SK-N-MC (cell line): ENCODE measurements around the gene DNAH17.

Experiments used
- DNase-seq: peaks from one replicate; pipeline ENCODE4 v3.0.0-alpha.2; 2011; ENCODE audit warnings: low read depth, low spot score
- H3K27ac ChIP-seq: fragments of 200-600 bp; sonication (generic); 2 replicates; pipeline ENCODE4 v1.5.1; 2016; ENCODE audit warnings: mixed run types
- H3K36me3 ChIP-seq: fragments of 200-600 bp; sonication (generic); 2 replicates; pipeline ENCODE4 v1.6.1; 2017; ENCODE audit warnings: antibody characterized with exemption, low read length, mixed read lengths; ENCODE audit not compliant: insufficient read depth
- H3K4me3 ChIP-seq: fragments of 200-600 bp; sonication (generic); 2 replicates; pipeline ENCODE4 v1.5.1; 2016
- H3K9ac ChIP-seq: fragments of 200-600 bp; sonication (generic); 2 replicates; pipeline ENCODE4 v1.8.0; 2017; ENCODE audit warnings: mixed run types, mixed read lengths; ENCODE audit not compliant: insufficient read length
- H3K9me3 ChIP-seq: fragments of 200-600 bp; sonication (generic); 2 replicates; pipeline ENCODE4 v1.6.1; 2017; ENCODE audit warnings: low read depth, mild to moderate bottlenecking, antibody characterized with exemption, low read length, moderate library complexity, mixed read lengths
- EZH2 ChIP-seq: fragments of 200-600 bp; sonication (generic); IDR thresholded peaks from one replicate; pipeline ENCODE4 v1.6.1; 2017; ENCODE audit warnings: antibody characterized with exemption
- FOXP2 ChIP-seq: optimal IDR thresholded peaks from 2 replicates; pipeline ENCODE3; 2011; ENCODE audit warnings: mild to moderate bottlenecking, moderate library complexity; ENCODE audit not compliant: insufficient read depth; ENCODE audit errors: extremely low read length, control extremely low read depth
- POLR2AphosphoS5 ChIP-seq: IDR thresholded peaks from 2 replicates; pipeline ENCODE4 v1.6.1; 2012; ENCODE audit warnings: mild to moderate bottlenecking, low read depth, low read length, borderline replicate concordance

The DNAH17 gene

GRCh38 chr17:78446833-78447232, 130.4 kb downstream of the DNAH17 start:
- Histone ChIP-seq H3K27ac (no peak overlapping the region), H3K4me3 (no peak overlapping the region), H3K9me3 (no peaks in the 10 kb centered on the region), H3K36me3 (no peaks in the 10 kb centered on the region), H3K9ac (no peak overlapping the region)
- TF ChIP-seq FOXP2, result no peak
- TF ChIP-seq EZH2, result no peak
- no peak for TF ChIP-seq POLR2AphosphoS5
- no peak for DNase-seq

- H3K27ac ChIP-seq, result no peak overlapping the region
- no peak overlapping the region for H3K9ac ChIP-seq
- DNase-seq, result no peak
- no peak for TF ChIP-seq POLR2AphosphoS5
- TF ChIP-seq FOXP2, result no peak
- TF ChIP-seq EZH2, result no peak
- no peaks in the 10 kb centered on the region for H3K36me3 ChIP-seq
- H3K4me3 ChIP-seq, result no peak overlapping the region
- no peaks in the 10 kb centered on the region for H3K9me3 ChIP-seq
Measured at GRCh38 chr17:78444392-78444791, 132.8 kb downstream of the DNAH17 start.

GRCh38 chr17:78442648-78443218, 134.5 kb downstream of the DNAH17 start:
- DNase-seq, result no peak
- Histone ChIP-seq H3K27ac (no peak overlapping the region), H3K9me3 (no peaks in the 10 kb centered on the region), H3K4me3 (no peak overlapping the region), H3K36me3 (no peaks in the 10 kb centered on the region), H3K9ac (no peak overlapping the region)
- TF ChIP-seq FOXP2 (no peak), EZH2 (no peak), POLR2AphosphoS5 (no peak)

GRCh38 chr17:78441271-78441971, 135.8 kb downstream of the DNAH17 start:
- H3K4me3 ChIP-seq, result no peak overlapping the region
- no peak overlapping the region for H3K9ac ChIP-seq
- DNase-seq, result no peak
- H3K36me3 ChIP-seq, result no peaks in the 10 kb centered on the region
- TF ChIP-seq POLR2AphosphoS5 (no peak), EZH2 (no peak), FOXP2 (no peak)
- no peak overlapping the region for H3K27ac ChIP-seq
- no peaks in the 10 kb centered on the region for H3K9me3 ChIP-seq

- Histone ChIP-seq H3K27ac (no peak overlapping the region), H3K4me3 (no peak overlapping the region), H3K9ac (no peak overlapping the region), H3K9me3 (no peaks in the 10 kb centered on the region), H3K36me3 (no peaks in the 10 kb centered on the region)
- TF ChIP-seq EZH2 (no peak), FOXP2 (no peak), POLR2AphosphoS5 (no peak)
- no peak for DNase-seq
Measured at GRCh38 chr17:78438694-78439325, 138.4 kb downstream of the DNAH17 start.

GRCh38 chr17:78438271-78438691, 138.9 kb downstream of the DNAH17 start:
- H3K9me3 ChIP-seq, result no peaks in the 10 kb centered on the region
- H3K9ac ChIP-seq, result no peak overlapping the region
- no peak overlapping the region for H3K27ac ChIP-seq
- no peaks in the 10 kb centered on the region for H3K36me3 ChIP-seq
- TF ChIP-seq FOXP2 (no peak), EZH2 (no peak), POLR2AphosphoS5 (no peak)
- no peak for DNase-seq
- no peak overlapping the region for H3K4me3 ChIP-seq

GRCh38 chr17:78437508-78438169, 139.6 kb downstream of the DNAH17 start:
- Histone ChIP-seq H3K27ac (no peak overlapping the region), H3K9ac (no peak overlapping the region), H3K9me3 (no peaks in the 10 kb centered on the region), H3K4me3 (no peak overlapping the region), H3K36me3 (no peaks in the 10 kb centered on the region)
- no peak for TF ChIP-seq EZH2
- TF ChIP-seq FOXP2, result no peak
- TF ChIP-seq POLR2AphosphoS5, result no peak
- no peak for DNase-seq

- Histone ChIP-seq H3K36me3 (no peaks in the 10 kb centered on the region), H3K9me3 (no peaks in the 10 kb centered on the region), H3K27ac (no peak overlapping the region), H3K9ac (no peak overlapping the region), H3K4me3 (no peak overlapping the region)
- no peak for DNase-seq
- TF ChIP-seq EZH2, result no peak
- TF ChIP-seq FOXP2, result no peak
- no peak for TF ChIP-seq POLR2AphosphoS5
Measured at GRCh38 chr17:78435330-78436005, 141.7 kb downstream of the DNAH17 start.
